Activated naive CD8-positive, alpha-beta T cell treated with anti-CD3 and anti-CD28 coated beads, Interleukin-2, amount 50 U/mL, for 16 hours (primary cell): ENCODE results near the gene PGBD4.

Source experiments
- DNase-seq: peaks from one replicate; pipeline ENCODE4 v3.0.0-alpha.2; 2020; ENCODE audit warnings: low read depth, low spot score

The PGBD4 gene

GRCh38 chr15:34101366-34102174, at the start of gene PGBD4, which contains the start of gene EMC7:
Gene PGBD4, plus strand, starts transcription at chr15:34102083. Its CDS starts 449 bp downstream, at chr15:34102532.
Gene EMC7, minus strand, starts transcription at chr15:34101862. Its CDS starts 23 bp downstream, at chr15:34101839.
- peak; percentile 95 for DNase-seq

DNA sequence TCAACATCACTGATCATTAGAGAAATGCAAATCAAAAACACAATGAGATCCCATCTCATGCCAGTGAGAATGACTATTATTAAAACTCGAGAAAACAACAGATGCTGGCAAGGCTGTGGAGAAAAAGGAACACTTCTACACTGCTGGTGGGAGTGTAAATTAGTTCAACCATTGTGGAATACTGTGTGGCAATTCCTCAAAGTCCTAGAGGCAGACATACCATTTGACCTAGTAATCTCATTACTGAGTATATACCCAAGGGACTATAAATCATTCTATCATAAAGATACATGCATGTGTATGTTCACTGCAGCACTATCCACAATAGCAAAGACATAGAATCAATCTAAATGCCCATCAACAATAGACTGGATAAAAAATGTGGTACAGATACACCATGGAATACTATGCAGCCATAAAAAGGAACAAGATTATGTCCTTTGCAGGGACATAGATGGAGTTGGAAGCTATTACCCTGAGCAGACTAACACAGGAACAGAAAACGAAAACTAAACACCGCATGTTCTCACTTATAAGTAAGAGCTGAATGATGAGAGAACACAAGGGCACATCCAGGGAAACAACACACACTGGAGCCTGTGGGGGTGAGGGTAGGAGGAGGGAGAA, 47.7 kb upstream of the PGBD4 start:
- DNase-seq, result no peak

DNA sequence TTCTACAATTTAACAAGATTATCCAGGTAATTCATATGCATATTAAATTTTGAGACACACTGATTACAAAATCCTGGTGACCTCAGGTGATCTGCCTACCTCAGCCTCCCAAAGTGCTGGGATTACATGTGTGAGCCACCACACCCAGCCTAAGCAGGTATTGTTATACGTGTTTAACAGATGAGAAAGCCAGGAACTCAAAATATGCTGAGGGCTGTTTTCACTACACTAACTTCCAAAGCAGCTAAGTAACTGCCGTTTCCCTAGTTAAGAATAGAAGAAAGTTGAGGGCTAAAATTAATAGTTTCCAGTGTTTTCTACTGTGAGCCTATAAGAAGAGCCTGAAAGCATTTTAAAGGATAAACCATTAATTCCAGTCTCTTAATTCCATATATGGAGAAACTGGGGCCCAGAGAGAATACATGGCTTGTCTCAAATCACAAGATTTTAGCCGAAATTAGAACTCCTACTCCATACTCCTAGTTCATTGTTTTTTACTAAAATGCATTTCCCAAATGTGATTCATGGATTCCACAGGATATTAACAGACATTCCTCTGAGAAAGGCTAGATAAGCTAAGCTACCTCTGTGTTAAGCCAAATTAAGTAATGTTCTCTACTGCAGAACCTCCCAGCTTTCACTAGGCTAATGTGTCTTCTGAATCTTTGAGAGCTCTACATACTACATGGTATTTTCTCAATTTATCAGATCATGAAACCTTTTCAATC, 45.9 kb upstream of the PGBD4 start:
- DNase-seq, result no peak

DNA sequence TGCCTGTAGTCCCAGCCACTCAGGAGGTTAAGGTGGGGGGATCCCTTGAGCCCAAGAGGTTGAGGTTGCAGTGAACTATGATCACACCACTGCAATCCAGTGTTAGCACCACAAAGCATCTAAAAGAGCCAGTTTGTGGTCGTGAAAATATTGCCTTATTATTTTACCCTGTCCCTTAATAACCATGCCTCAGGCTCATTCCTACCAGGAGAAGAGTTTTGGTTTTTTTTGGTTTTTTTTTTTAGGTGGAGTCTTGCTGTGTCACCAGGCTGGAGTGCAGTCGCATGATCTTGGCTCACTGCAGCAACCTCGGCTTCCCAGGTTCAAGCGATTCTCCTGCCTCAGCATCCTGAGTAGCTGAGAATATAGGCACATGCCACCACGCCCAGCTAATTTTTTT, 45.0 kb upstream of the PGBD4 start:
- DNase-seq, result no peak

- DNase-seq, result no peak
Measured at GRCh38 chr15:34059476-34059875, 42.4 kb upstream of the PGBD4 start.

DNA sequence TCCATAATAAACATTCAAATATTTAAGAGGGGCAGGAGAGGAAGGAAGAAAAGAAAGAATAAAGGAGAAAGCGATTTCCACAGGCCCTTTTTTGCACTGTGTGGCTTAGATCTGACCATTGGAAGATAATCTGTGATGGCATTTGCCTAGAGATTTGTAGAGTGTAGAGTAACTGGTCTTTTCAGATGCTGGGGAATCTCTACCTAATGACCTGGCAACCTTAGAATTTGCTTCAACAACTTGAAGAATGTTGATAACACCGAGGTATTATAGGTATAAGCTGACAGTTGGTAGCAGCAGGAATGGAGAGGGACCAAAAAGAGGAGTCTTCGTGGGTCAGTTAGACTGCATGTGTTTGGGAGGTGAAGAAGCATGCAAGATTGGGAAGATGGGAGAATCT, 41.9 kb upstream of the PGBD4 start:
- no peak for DNase-seq

- no peak for DNase-seq
Measured at GRCh38 chr15:34064438-34064837, 37.4 kb upstream of the PGBD4 start.

GRCh38 chr15:34065261-34065660, 36.6 kb upstream of the PGBD4 start:
- DNase-seq, result no peak

- DNase-seq, result no peak
Measured at GRCh38 chr15:34065941-34066340, 35.9 kb upstream of the PGBD4 start.

- no peak for DNase-seq
Measured at GRCh38 chr15:34070003-34070402, 31.9 kb upstream of the PGBD4 start.

DNA sequence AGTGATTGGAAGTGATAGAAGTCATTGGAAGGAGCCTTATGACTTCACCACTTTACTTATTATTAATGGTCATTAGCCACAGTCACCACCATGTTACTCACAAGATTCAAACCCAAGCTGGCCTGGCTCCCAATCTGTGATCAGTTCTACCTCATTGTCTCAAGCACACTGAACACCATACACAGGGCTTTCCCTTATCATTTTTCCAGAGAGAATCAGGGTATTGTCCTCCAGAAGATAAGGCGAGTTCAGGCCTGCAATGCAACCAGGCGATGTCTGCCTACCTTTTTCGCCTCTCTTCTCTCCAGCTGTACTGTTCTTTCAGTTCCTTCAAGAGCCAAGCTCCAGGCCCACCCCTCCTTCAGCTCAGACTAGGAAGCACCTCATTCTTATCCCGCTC, 25.1 kb upstream of the PGBD4 start:
- no peak for DNase-seq

DNA sequence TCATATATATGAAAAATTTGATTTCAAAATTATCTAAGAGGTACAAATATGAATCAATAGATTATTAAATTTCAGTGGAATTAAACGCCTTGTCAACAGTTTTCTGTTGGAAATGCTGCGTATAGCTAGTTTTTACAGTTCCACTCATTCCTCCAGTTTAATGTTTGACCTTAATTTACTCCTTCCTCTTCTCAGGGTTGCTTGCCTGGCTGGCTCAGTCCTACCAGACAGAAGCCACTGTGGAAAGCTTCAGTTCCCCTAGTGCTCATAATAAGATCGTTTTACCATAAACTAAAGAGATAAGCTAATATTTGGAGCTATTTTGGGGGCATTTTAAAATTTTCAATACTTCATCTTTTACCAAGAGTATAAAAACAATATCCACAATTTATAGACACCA, 23.0 kb upstream of the PGBD4 start:
- no peak for DNase-seq

- DNase-seq, result no peak
Measured at GRCh38 chr15:34079904-34080303, 22.0 kb upstream of the PGBD4 start.

DNA sequence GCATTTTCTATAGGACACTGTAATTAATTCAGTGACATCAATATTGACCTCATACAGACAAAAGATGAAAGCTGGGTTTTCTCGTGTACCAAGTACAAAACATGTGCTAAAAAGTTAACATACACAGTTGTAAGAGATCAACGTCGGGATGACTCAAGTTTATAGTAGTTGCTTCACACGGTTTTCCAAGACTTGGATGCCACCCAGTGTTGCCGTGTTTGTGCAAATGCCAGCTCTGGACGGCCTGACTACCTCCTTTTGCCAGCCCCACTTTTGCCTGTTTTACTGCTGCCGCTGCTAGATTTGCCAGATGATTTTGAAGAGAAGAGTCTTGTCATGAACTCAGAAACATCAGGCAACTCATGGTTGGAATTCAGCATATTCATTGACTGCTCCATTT, 17.8 kb upstream of the PGBD4 start:
- no peak for DNase-seq

- DNase-seq, result no peak
Measured at GRCh38 chr15:34085746-34086145, 16.1 kb upstream of the PGBD4 start.

DNA sequence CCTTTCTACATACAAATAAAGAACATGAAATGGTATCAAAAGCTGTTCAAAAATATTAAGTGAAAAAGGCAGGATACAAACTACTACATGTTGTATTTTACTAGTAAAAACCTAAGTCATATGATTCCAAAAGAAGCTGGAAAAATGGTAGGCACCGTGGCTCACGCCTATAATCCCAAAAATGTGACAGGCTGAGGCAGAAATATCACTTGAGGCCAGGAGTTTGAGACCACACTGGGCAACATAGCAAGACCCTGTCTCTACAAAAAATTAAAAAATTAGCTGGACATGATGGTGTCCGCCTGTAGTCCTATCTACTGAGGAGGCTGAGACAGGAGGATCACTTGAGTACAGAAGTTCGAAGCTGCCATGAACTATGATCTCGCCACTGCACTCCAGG, 2.0 kb upstream of the PGBD4 start:
- no peak for DNase-seq

GRCh38 chr15:34102175-34102925, 467 bp downstream of the PGBD4 start:
- DNase-seq, result no peak

DNA sequence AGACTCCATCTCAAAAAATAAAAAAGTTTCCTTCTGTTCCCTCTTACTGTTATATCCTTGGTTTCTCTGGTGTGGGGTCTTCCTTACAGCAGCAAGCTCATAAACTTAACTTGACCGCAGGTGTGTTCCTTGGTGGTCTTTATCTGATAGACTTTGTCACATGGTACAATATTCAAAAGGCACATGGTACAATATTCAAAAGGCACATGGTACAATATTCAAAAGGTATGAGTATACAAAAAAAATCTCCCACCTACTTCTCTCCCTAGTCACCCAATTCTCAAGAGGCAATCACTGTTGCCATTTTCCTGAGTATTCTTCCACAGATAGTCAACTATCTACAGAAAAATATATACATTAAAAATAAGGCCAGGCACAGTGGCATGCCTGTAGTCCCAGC, 4.5 kb downstream of the PGBD4 start:
- no peak for DNase-seq

- no peak for DNase-seq
Measured at GRCh38 chr15:34107315-34107714, 5.4 kb downstream of the PGBD4 start.

- DNase-seq, result no peak
Measured at GRCh38 chr15:34109797-34110663, 8.1 kb downstream of the PGBD4 start.

- DNase-seq, result no peak
Measured at GRCh38 chr15:34111488-34111887, 9.6 kb downstream of the PGBD4 start.
